Panc1 (cell line): Measurements from ENCODE around the gene LGR5. TPM values are rescaled to one million over a fixed set of nuclear protein-coding genes. Genes with fewer than 3 reads are reported as not detected.

Source experiments
- ATAC-seq: fragments of 200-7000 bp; cut with Tn5 transposase; 2 replicates; pipeline ENCODE4 v1.9.1; 2020; ENCODE audit warnings: mild to moderate bottlenecking, moderate library complexity
- BruUV-seq: library from RNA; stranded (reverse); fragments of 400-500 nt; replicated peaks from 2 replicates; lab custom pipeline; 2021; lab: Mats Ljungman, UMichigan
- CTCF ChIA-PET: fragments of 300-600 bp; sonication (Branson Sonifier 250); formaldehyde crosslinking; loops from one replicate; lab custom pipeline; 2022; ENCODE audit warnings: antibody characterized with exemption; lab: Charles Lee
- POLR2A ChIA-PET: fragments of 300-600 bp; sonication (Branson Sonifier 250); formaldehyde crosslinking; loops from one replicate; lab custom pipeline; 2022; ENCODE audit warnings: antibody characterized with exemption; lab: Charles Lee
- DNase-seq: peaks from one replicate; pipeline ENCODE4 v3.0.0-alpha.2; 2010; ENCODE audit warnings: low read depth, low spot score
- H3K27ac ChIP-seq: 2 replicates; pipeline ENCODE4 v1.5.1; 2011; ENCODE audit warnings: mild to moderate bottlenecking, low read length, inconsistent platforms
- H3K27me3 ChIP-seq: fragments of 200-500 bp; sonication (Bioruptor generic); 2 replicates; pipeline ENCODE4 v1.6.0; 2014; ENCODE audit warnings: low read length, inconsistent platforms; ENCODE audit not compliant: control insufficient read depth, insufficient read depth
- H3K36me3 ChIP-seq: fragments of 200-500 bp; sonication (Bioruptor generic); 2 replicates; pipeline ENCODE4 v1.5.1; 2014; ENCODE audit warnings: inconsistent platforms, mild to moderate bottlenecking, low read length, moderate library complexity; ENCODE audit not compliant: control insufficient read depth, insufficient read depth
- H3K4me1 ChIP-seq: 2 replicates; pipeline ENCODE4 v1.5.1; 2011; ENCODE audit warnings: inconsistent platforms, mild to moderate bottlenecking, low read length, moderate library complexity; ENCODE audit not compliant: control insufficient read depth, insufficient read depth
- H3K4me3 ChIP-seq, 2 experiments: 2 replicates each; pipeline ENCODE4 v1.5.1; 2011 to 2012; ENCODE audit warnings: low read depth in 2 of 2, low read length in 2 of 2, mild to moderate bottlenecking in 2 of 2, inconsistent platforms in 1 of 2, moderate library complexity in 1 of 2
- H3K9me3 ChIP-seq: fragments of 200-500 bp; sonication (Bioruptor generic); 2 replicates; pipeline ENCODE4 v1.5.1; 2014; ENCODE audit warnings: low read depth, mild to moderate bottlenecking, inconsistent platforms, low read length, moderate library complexity; ENCODE audit not compliant: control insufficient read depth, insufficient read depth
- POLR2AphosphoS5 ChIP-seq: IDR thresholded peaks from 2 replicates; pipeline ENCODE4 v1.6.1; 2012; ENCODE audit warnings: mild to moderate bottlenecking, low read depth, low read length, moderate library complexity
- SIN3A ChIP-seq: IDR thresholded peaks from 2 replicates; pipeline ENCODE4 v1.6.1; 2012; ENCODE audit warnings: low read depth, mild to moderate bottlenecking, low read length, moderate library complexity, borderline replicate concordance; ENCODE audit not compliant: insufficient read depth
- TCF7L2 ChIP-seq: IDR thresholded peaks from 2 replicates; pipeline ENCODE4 v1.6.1; 2011; ENCODE audit warnings: mild to moderate bottlenecking, low read depth, low read length, inconsistent platforms
- in situ Hi-C: cut with HindIII; loops from 2 replicates; pipeline ENCODE4 v1.10.0; 2016; ENCODE audit warnings: low sequenced_read_pairs, low pct_unique_long_range_greater_than_20kb
- intact Hi-C: fragments of 100-400 bp; cut with micrococcal nuclease; formaldehyde crosslinking; loops from one replicate; pipeline ENCODE4 v1.10.0; 2022; ENCODE audit not compliant: unreplicated experiment
- total RNA-seq: library from RNA; stranded (reverse); gene quantifications from one replicate; pipeline ENCODE4 v1.2.1, GENCODE V29; 2021; ENCODE audit not compliant: unreplicated experiment
- TF ChIP-seq, protein P1 (sequence below): fragments of 450-650 bp; IDR thresholded peaks from 2 replicates; pipeline ENCODE4 v1.5.1; 2017; ENCODE audit warnings: mild to moderate bottlenecking
- TF ChIP-seq, protein P2 (sequence below), 2 experiments: IDR thresholded peaks; 2 replicates each; pipeline ENCODE4 v1.6.1; 2011 to 2012; ENCODE audit warnings: low read depth in 2 of 2, control low read depth in 1 of 2, low read length in 1 of 2, mild to moderate bottlenecking in 1 of 2, moderate library complexity in 1 of 2; ENCODE audit not compliant: insufficient read depth in 1 of 2

LGR5 gene
- total RNA-seq, 1 experiment from 2014 or later = 1.9 TPM

DNA sequence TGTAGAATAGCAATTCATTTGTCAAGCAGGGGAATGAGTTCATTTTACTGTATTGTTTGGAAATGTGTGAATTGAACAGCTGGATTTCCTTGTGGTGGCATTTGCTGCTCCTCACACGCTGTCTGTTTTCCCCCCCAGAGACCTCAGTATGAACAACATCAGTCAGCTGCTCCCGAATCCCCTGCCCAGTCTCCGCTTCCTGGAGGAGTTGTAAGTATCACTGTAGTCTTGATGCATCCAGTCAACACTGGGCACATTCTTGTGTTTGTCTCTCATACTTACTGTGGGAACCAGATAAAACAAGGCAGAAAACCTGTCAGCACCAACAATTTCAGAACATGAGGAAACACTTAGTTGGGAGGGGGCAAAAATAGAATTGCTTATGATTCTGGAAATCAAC lies 64.9 kb downstream of the LGR5 start:
- Histone ChIP-seq H3K9me3 (no peaks in the 10 kb centered on the region), H3K4me1 (no peaks in the 10 kb centered on the region), H3K36me3 (no peaks in the 10 kb centered on the region), H3K27ac (no peak overlapping the region), H3K4me3 (no peak overlapping the region), H3K27me3 (no peaks in the 10 kb centered on the region)
- intact Hi-C loops (no loop called here), in situ Hi-C loops (no loop called here)
- CTCF ChIA-PET = no interaction called here
- BruUV-seq = no TSS peak
- DNase-seq (no peak), ATAC-seq (no peak)
- TF ChIP-seq, protein P1, sequence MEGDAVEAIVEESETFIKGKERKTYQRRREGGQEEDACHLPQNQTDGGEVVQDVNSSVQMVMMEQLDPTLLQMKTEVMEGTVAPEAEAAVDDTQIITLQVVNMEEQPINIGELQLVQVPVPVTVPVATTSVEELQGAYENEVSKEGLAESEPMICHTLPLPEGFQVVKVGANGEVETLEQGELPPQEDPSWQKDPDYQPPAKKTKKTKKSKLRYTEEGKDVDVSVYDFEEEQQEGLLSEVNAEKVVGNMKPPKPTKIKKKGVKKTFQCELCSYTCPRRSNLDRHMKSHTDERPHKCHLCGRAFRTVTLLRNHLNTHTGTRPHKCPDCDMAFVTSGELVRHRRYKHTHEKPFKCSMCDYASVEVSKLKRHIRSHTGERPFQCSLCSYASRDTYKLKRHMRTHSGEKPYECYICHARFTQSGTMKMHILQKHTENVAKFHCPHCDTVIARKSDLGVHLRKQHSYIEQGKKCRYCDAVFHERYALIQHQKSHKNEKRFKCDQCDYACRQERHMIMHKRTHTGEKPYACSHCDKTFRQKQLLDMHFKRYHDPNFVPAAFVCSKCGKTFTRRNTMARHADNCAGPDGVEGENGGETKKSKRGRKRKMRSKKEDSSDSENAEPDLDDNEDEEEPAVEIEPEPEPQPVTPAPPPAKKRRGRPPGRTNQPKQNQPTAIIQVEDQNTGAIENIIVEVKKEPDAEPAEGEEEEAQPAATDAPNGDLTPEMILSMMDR = no peak
- TF ChIP-seq SIN3A (no peak), TCF7L2 (no peak), POLR2AphosphoS5 (no peak)
- TF ChIP-seq, protein P2, sequence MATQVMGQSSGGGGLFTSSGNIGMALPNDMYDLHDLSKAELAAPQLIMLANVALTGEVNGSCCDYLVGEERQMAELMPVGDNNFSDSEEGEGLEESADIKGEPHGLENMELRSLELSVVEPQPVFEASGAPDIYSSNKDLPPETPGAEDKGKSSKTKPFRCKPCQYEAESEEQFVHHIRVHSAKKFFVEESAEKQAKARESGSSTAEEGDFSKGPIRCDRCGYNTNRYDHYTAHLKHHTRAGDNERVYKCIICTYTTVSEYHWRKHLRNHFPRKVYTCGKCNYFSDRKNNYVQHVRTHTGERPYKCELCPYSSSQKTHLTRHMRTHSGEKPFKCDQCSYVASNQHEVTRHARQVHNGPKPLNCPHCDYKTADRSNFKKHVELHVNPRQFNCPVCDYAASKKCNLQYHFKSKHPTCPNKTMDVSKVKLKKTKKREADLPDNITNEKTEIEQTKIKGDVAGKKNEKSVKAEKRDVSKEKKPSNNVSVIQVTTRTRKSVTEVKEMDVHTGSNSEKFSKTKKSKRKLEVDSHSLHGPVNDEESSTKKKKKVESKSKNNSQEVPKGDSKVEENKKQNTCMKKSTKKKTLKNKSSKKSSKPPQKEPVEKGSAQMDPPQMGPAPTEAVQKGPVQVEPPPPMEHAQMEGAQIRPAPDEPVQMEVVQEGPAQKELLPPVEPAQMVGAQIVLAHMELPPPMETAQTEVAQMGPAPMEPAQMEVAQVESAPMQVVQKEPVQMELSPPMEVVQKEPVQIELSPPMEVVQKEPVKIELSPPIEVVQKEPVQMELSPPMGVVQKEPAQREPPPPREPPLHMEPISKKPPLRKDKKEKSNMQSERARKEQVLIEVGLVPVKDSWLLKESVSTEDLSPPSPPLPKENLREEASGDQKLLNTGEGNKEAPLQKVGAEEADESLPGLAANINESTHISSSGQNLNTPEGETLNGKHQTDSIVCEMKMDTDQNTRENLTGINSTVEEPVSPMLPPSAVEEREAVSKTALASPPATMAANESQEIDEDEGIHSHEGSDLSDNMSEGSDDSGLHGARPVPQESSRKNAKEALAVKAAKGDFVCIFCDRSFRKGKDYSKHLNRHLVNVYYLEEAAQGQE (IDR thresholded peaks at IDR 0.05; ENCODE audit: insufficient read depth in 1 of 2, low read depth in 2 of 2, low read length in 1 of 2) = no peak
- POLR2A ChIA-PET = no interaction called here

DNA sequence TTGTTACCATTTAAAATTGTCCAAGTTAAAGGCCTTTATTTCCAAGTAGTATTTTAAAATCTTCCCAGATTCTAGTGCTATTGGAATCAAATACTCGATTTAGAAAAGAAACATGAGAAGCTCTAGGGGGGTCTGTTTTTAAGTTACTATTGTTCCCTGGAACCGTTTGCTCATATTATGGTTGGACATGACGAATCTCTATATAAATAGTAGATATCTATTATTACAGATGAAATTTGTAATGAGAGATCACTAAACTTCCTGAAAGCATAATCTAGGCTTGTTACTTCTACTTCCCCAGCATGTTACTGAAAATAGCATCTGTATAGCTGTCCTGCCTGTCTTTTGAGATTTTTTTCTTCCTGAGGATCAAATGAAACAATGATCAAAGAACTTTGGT lies 70.1 kb downstream of the LGR5 start:
- DNase-seq (no peak), ATAC-seq (no peak)
- CTCF ChIA-PET = no interaction called here
- Histone ChIP-seq H3K4me3 (no peak overlapping the region), H3K9me3 (no peaks in the 10 kb centered on the region), H3K27ac (no peak overlapping the region), H3K27me3 (no peaks in the 10 kb centered on the region), H3K36me3 (no peaks in the 10 kb centered on the region), H3K4me1 (no peaks in the 10 kb centered on the region)
- TF ChIP-seq, protein P1 = no peak
- BruUV-seq = no TSS peak
- in situ Hi-C loops = no loop called here
- POLR2A ChIA-PET = no interaction called here
- intact Hi-C loops = no loop called here
